ENCODE results near the gene SGK2.
A peak's percentile ranks its signal among the peaks of the same experiment; 100 is the strongest.

SGK2 gene

DNA sequence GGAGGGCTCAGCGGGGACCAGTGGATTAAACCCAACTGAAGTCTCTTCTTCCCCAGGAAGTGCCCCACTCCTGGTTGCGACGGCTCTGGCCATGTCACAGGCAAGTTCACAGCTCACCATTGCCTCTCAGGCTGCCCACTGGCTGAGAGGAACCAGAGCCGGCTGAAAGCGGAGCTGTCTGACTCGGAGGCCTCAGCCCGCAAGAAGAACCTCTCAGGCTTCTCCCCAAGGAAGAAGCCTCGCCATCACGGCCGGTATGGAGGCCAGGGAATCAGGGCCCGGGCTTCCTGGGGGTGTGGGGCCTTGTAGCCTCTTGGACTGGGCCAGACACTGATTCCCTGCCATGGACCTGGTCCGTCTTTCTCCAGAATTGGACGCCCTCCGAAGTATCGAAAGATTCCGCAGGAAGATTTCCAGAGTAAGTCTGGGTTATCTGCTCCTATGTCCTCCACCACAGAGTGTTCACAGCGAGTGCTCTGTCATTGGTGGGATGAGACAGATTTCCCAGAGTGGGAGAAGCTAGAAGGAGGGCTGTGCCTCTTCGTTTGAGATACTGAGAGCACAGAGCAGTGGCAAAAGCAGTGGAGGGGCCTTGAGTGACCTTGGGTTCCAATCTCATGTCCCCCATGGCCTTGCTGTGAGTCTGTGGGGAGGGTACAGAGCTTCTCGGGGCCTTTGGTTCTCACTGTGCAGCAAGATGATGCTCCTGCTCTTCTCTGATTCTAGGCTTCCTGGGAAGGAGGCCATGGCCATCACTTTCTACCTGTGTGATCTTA, 22.6 kb upstream of the SGK2 start:
- no peak for DNase-seq (ENCODE audit: low read depth in 2 of 2)

DNA sequence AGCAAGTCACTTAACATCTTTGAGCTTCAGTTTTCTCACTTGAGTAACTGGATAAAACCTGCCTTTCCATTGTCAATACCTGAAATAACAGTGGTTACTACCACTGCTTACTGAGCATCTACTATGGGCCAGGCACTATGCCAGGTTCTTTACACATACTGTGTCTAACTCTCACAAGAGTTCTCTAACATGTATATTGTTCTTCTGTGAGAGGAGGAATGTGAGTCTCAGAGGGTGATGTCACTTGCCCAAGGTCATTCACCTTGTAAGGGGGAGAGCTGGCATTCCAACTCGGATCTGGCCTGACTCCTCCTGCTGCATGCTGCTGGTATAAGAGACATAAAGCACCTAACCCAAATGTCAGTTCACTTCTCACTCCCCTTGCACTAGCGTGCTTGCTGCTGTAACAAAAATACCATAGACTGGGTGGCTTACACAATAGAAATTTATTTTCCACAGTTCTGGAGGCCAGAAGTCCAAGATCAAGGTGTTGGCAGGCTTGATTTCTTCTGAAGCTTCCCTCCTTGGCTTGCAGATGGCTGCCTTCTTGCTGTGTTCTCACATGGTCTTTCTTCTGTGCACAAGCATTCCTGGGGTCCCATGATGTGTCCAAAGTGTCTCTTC, 21.9 kb upstream of the SGK2 start:
- DNase-seq (ENCODE audit: low read depth in 2 of 2): no peak

DNA sequence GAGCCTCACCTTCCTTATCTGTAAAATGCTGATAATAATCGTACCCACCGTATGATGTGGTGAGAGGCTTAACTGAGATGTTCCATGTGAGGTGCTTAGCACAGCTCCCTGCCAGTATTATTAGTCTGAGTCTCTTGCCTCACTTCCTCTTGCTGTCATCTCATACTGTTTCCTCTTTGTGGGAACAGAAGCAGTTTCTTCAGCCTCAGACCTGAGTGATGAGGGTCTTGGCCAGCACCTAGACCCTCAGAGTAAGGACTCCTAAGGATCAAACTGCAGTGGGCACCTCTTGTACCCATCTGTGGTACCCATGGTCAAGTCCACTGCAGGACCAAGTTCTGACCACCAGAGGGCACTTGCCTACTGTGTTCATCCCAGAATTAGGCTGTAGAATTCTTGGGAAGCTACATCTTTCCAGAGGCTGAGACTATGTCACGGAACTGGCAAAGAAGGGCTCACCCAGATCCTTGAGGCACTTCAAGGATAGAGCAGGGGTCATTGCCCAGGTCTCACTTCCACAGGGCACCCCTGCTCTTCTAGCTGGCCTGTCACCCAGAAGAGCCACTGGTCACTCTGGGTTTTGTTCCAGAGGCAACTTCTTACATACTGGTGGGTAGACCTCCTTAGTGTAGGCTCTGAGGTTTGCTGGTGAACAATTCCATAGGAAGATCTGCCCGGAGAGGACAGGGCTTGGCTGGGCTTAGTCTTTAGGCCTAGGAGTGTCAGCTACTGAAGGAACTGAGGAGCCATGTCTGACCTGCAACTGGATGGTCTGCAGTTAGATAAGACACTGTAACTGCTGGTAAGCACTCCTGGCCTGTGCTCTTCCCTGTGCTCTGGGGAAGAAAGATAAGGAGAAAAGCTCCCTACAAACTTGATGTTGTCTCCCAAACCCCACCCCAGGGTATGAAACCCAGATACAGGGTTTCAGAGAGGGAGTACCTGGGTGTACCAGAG, 20.6 kb upstream of the SGK2 start:
- DNase-seq (ENCODE audit: low read depth in 2 of 2): peak in 1 of 2 donors; percentile 22

DNA sequence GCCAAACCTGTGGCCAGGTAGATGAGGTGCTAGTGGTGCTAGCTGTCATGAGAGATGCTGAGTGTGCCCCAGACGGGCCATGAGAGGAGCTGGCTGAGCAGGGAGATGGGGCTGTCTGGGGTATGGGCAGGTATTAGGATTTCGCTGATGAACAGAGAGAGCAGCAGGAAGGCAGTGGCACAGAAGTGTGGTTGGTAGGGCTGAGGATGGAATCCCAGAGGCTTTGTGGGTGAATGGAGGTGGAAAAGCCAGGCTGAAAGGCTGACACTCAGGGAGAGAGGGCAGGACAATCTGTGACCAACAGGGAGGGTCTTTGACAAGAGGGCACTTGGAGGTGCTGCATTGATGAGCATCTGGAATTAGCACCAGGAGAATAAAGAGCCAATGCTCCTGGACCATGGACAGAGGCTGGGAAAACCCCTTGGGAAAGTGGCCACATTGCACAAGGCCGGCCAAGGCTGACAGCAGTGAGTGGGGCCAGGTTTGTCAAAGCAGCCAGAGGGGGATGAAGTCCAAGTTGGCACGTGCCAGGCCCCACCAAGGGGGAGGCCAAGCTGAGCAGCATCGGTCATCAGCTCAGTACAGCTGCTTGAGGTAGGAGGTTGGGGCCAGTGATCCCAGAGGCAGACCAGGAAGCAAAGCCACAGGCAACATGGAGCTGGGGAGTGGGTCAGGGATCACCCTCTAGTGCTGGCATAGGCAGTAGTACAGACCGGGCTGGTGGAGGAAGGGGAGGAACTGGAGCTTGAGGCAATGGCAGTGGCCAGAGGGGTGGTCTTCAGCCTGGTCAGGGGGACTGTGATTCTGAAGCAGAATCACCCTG, 19.7 kb upstream of the SGK2 start:
- no peak for DNase-seq (ENCODE audit: low read depth in 2 of 2)

DNA sequence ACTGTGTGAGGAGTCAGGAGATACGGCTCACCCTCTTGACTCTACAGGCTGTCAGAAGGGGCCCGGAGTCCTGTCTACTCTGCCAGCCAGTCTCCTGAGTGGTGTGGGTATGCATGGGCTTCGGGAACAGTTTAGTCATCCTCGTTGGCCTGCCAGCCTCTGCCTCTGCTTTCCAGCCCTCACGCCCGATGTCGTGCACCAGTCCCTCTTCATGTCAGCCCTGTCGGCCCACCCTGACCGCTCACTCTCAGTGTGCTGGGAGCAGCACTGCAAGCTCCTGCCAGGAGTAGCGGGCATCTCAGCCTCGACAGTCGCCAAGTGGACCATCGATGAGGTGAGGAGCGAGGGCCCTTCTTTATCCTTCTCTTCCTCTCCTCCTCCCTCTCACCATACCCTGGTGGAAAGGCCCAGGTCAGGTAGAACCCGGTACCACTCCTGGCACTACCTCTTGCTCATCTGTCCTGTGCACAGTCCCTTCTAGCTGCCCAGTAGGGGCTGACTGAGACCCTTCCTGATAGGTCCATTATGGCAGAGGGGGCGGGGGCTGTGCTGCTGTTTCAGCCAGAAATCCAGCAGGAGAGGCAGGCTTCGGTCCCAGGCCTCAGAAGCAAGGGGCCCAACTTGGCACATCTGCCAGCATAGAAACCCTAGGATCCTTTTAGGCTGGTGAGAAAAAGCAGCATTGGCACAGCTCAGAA, 18.7 kb upstream of the SGK2 start:
- no peak for DNase-seq (ENCODE audit: low read depth in 2 of 2)

DNA sequence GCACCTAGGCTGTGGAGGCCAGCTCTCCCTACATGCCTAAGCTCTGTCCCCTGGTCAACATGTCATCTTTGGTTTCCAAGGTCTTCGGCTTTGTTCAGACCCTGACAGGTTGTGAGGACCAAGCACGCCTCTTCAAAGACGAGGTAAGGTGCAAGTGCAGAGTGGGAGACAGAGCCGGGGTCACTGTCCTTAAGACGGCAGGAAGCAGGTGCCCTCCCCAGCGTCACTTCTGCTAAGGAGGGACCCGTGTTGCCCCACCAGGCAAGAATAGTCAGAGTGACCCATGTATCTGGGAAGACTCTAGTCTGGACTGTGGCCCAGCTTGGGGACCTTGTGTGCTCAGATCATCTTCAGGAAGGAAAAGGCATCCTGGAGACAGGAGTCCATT, 18.2 kb upstream of the SGK2 start:
- DNase-seq (ENCODE audit: low read depth in 2 of 2): no peak

DNA sequence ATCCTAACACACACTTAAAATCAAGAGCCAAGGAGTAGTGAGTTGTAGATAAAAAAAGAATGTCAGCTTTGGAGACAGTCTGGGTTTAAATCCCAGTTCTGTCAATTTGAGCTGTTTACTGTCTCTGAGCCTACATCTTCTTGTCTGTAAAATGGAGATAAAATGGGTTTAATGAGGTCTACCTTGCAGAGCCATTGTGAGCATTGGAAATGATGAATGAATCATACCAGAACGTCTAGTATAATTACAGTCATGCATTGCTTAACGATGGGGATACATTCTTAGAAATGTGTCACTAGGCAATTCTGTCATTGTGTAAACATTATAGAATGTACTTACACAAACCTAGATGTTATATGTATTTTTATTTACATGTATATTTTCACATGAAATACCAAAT, 17.6 kb upstream of the SGK2 start:
- no peak for DNase-seq (ENCODE audit: low read depth in 2 of 2)

DNA sequence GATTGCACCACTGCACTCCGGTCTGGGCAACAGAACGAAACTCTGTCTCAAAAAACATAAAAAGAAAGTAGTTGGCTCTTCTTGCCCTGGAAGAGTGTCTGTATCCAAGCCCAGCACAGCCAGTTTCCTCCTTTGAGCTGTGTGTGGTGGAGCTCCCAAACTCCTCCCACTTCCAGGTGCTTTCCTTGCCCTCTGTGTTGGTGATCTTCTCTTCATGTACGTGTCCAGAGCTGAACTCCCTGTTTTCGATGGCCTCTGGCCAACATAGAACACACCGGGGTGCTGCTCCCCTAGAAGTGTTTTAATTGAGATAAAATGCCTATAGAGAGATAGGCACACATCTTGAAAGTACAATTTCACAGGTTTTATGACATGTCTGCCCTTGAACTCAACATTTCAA, 16.7 kb upstream of the SGK2 start:
- DNase-seq (ENCODE audit: low read depth in 2 of 2): no peak

DNA sequence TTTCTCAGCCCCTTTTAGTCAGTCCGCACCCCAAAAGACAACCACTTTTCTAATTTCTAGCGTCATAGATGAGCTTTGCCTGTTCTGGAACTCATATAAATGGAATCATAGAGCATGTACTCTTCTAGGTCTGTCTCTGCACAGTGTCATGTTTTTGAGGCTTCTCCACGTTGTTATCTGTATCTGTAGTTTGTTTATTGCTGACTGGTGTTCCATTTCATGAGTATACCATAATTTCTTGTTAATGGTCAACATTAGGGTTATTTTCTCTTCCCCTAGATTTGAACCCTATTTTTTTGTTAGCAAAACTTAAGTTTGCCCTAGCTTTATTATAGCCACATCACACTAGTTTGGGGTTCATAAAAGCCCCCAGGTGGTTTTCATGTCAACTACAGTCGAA, 16.2 kb upstream of the SGK2 start:
- DNase-seq (ENCODE audit: low read depth in 2 of 2): no peak

DNA sequence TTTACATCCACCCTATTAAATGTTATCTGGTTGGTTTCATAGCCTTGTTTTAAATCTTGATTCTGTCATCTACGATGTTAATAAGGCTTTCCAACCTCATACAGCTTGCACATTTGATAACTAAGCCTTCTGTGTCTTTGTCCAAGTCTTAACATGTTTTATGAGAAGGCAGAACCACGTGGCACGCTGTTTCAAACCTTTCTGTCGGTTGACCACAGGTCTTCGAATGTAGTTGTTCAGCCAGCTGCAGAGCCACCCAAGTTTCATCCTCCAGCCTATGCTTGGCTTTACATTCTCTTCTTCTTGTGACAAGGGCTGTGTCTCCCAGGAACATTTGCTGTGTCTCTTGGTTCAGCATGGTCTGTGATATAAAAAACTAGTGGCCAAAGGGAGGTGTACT, 15.7 kb upstream of the SGK2 start:
- DNase-seq (ENCODE audit: low read depth in 2 of 2): no peak

DNA sequence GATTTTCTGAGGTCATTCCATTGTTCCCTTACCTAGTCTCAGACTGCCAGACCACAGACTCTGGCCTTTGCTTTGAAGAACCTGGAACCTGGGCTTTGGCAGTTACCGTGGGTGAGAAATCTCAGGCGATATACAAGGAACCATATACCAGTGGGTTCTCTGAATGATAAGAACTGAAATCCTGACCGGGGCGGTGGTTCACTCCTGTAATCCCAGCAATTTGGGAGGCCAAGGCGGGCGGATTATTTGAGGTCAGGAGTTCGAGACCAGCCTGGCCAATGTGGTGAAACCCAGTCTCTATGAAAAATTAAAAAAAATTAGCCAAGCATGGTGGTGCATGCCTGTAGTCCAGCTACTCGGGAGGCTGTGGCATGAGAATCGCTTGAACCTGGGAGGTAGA, 14.3 kb upstream of the SGK2 start:
- DNase-seq (ENCODE audit: low read depth in 2 of 2): no peak

DNA sequence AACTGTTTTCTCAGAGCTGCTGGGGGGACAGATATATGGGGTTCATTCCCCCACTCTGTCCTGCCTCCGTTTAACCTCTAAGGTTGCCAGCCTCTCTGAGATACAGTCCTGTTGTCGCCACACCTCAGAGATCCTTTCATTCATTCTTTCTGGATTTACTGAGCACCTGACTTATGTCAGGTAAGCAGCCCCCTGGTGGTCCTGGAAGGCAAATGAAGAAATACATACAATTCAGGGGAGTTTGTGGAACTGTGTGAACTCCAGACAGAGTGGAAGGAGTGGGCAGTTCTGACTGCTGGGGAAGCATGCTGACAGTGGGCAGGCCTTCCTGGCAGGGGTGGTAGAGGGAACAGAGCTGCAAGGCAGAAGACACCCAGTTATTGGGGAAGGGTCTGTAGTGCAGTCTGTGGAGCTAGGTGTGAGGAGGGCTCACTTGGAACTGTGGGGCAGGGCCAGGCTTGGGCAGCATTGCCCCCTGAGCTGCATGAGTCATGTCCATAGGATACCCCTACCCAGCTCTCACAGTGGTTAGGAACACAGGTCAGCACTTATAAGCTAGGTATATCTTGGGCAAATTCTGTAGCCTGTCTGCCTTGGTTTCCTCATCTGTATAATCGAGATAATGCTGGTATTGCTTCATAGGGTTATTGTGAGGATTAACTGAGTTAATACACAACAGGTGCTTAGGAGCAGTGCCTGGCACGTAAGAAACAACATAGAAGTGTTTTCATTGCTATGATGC, 12.8 kb upstream of the SGK2 start:
- DNase-seq (ENCODE audit: low read depth in 2 of 2): no peak

DNA sequence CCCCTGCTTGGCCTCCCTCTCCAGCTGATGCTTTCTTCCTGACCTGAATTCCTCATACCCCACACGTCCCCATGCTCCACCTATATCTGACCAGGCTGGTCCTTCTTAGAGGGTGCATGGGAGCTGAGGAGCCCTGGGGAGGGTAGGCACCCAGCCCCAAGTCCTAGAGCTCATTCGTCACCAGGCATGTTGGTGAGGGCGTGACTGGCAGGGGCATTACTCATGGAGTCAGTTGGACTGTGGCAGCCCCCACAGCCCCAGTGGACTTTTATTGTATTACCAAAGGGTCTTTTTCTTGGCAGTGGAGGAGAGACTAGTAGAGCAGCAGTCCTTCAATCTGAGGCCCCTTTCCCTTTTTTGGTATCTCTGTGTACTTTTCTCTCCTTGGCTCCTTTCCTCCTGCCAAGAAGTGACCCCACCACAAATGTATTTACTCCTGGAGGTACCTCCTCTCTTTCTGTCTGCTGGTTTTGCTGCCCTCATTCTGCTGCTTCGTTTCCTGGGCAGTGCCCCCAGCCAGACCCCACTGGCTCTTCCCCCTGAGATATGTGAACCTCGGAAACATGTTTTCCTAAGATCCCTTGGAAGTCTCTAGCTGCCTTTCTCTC, 10.4 kb upstream of the SGK2 start:
- DNase-seq (ENCODE audit: low read depth in 2 of 2): no peak

DNA sequence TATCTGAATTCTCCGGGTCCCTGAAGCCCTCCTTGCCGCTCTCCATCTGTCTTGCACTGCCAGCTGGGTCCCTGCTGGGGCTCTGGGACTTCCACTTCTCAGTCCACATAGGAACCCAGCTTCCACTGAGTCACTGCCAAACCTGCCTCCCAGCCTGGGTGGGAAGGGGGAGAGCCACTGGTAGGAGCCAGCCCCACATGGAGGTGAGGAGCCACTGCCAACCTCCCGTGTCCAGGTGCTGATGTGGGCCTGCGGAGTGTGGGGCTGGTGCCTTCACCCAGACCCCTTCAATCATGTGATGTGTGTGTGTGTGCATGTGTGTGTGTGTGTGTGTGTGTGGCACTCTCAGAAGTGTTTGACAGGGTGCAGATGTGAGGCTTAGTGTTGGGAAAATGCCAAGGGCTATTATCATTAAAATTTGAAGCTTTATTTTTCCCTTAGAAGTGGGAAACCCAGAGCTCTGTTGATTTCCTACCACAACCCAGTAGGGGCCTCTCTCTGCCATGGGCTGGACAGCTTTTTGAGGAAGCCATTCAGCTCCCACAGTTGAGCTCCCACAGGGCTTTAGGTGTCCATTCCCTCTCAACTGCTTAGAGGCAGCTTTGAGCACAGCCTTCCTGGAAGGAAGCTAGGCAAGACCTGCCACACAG, 9.3 kb upstream of the SGK2 start:
- no peak for DNase-seq (ENCODE audit: low read depth in 2 of 2)

DNA sequence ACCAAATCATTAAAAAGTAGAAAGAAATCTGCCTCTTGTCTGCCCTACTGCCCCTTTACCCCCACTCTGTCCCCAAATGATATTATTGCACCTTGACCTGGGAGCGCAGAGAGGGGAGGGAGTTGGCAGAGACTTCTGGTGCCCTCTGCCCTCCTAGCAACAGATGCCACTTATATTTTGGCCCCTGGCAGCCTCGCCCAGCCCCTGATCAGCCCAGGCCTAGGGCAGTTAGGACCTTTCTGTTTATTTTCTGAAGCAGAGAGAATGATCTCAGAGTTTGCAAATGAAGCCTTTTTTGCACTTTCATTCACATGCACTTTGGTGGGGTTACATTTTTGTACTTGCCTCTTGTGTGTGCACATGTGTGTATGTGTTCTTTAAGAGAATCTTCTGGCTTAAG, 8.4 kb upstream of the SGK2 start:
- DNase-seq (ENCODE audit: low read depth in 2 of 2): no peak

DNA sequence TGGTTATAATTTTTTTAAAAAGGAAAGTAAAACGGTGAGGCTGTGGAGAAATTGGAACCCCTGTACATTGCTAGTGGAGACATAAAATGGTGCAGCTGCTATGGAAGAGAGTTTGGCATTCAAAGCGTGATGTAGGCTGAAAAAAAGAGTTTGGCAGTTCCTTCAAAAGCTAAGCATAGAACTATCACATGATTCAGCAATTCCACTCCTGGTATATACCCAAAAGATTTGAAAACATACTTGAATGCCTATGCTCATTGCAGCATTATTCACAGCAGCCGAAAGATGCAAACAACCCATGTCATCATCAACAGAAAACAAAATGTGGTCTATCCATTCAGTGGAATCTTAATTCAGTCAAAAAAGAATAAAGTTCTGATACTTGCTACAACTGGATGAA, 4.5 kb upstream of the SGK2 start:
- DNase-seq (ENCODE audit: low read depth in 2 of 2): no peak

DNA sequence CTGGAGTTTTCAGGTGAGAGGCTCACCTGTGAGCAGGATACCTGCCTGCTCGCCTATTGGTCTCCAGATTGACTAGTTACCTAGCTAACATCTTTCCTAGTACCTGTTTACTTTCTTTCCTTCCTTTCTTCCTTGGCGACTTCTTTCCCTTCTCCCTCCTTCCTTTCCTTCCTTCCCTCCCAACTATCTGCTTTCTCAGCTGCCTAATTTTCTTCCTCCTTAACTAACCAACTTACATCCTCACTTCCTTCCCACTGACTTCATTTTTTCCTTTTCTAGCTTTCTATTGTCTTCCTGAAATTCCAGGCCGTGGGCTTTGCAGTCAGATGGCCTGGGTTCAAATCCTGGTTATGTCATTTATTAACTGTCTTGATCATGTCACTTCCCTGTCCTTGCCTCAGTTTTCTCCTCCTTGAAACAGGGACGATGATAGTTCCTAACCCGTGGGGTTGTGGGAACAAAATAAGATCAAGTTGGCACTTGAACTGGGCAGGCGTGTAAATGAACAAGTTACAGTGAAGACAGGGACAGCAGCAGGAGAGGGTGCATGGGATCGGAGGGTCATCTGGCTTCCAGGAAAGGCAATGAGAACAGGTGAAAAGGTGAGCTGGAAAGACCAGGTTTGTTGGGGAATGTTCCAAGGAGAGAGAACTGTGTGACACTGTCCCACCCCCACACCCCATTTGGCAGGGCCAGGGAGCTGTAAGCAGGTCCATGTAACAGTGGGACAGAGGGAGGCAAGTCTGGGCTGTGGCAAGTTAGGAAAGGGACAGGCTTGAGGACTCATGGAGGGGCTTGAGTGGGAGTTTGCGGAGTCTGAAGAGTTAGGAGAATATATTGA, 540 bp downstream of the SGK2 start:
- no peak for DNase-seq (ENCODE audit: low read depth in 2 of 2)

DNA sequence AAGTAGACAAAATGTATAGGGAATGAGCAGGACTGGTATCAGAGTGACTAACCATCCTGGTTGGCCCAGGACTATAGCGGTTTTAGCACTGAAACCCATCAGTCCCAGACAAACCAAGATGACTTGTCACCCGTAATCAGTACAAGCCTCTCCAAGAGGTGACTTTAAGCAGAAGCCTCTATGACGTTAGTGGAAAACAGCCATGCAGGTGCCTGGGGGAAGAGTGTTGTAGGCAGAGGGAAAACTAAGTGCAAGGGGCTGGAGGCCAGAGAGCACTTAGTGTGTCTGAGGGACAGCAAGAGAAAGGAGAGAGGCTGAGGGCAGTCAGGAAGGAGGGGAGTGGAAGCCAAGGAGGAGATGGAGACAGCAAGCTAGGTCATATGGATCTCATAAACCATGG, 2.1 kb downstream of the SGK2 start:
- DNase-seq (ENCODE audit: low read depth in 2 of 2): no peak

DNA sequence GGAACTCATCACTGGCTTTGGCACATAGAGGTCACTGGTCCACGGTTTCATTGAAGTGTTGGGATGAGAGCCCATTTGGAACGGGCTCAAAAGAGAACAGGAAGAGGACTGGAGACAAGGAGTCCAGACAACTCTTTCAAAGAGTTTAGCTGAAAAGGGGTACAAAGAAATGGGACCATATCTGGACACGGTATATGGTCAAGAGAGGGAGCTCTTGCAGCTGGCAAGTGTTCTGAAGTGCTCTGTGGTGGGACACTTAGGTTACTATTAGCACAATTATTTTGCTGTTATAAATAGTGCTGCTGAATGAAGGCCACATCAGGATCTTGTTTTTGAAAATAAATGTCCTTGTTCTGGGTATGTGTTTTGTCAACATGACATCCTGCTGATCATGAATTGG, 4.6 kb downstream of the SGK2 start:
- DNase-seq (ENCODE audit: low read depth in 2 of 2): no peak

Data from stimulated activated CD8-positive, alpha-beta memory T cell treated with anti-CD3 and anti-CD28 coated beads, Interleukin-7, amount 100 ng/mL, for 4 hours (primary cell).